Measurements from ENCODE around the gene FBLN7. TPM values are rescaled to one million over a fixed set of nuclear protein-coding genes. Genes with fewer than 3 reads are reported as not detected.

Gene FBLN7
- polyA plus RNA-seq, 1 experiment, result 3.7 TPM

GRCh38 chr2:112144966-112145365 lies 6.8 kb downstream of the FBLN7 start:
- Histone ChIP-seq H3K27me3 (ENCODE audit: control insufficient read depth, insufficient read depth, low read length) (no peaks in the 10 kb centered on the region), H3K36me3 (ENCODE audit: control insufficient read depth, insufficient read depth, low read length) (no peaks in the 10 kb centered on the region), H3K4me3 (ENCODE audit: low read depth, low read length) (no peak overlapping the region)
- POLR2A ChIA-PET, result no interaction called here
- TF ChIP-seq CTCF (IDR thresholded peaks at IDR 0.05; ENCODE audit: insufficient read depth, low read depth, low read length), result no peak
- no peak for DNase-seq (ENCODE audit: low read depth)
- CTCF ChIA-PET, result no interaction called here

- no peak for DNase-seq (ENCODE audit: low read depth)
Measured at GRCh38 chr2:112147382-112148168, 9.4 kb downstream of the FBLN7 start.

GRCh38 chr2:112148477-112148876 lies 10.3 kb downstream of the FBLN7 start:
- no peak for TF ChIP-seq CTCF (IDR thresholded peaks at IDR 0.05; ENCODE audit: insufficient read depth, low read depth, low read length)
- Histone ChIP-seq H3K27me3 (ENCODE audit: control insufficient read depth, insufficient read depth, low read length) (no peaks in the 10 kb centered on the region), H3K36me3 (ENCODE audit: control insufficient read depth, insufficient read depth, low read length) (no peaks in the 10 kb centered on the region), H3K4me3 (ENCODE audit: low read depth, low read length) (no peak overlapping the region)
- no peak for DNase-seq (ENCODE audit: low read depth)
- ChIA-PET POLR2A (no interaction called here), CTCF (interaction anchor here (1.2 to 1.3 kb wide), 2 partner anchors 14 to 27 kb away, joined by 3 to 4 read pairs; no protein-coding TSS in a partner anchor)

More at GRCh38 chr2:112147382-112148168, 9.4 kb downstream of the FBLN7 start:
- POLR2A ChIA-PET, result no interaction called here
- Histone ChIP-seq H3K4me3 (ENCODE audit: low read depth, low read length) (no peak overlapping the region), H3K36me3 (ENCODE audit: control insufficient read depth, insufficient read depth, low read length) (no peaks in the 10 kb centered on the region), H3K27me3 (ENCODE audit: control insufficient read depth, insufficient read depth, low read length) (no peaks in the 10 kb centered on the region)
- no peak for TF ChIP-seq CTCF (IDR thresholded peaks at IDR 0.05; ENCODE audit: insufficient read depth, low read depth, low read length)
- CTCF ChIA-PET, result interaction anchor here (1.2 to 1.3 kb wide), 2 partner anchors 13 to 26 kb away, joined by 3 to 4 read pairs; no protein-coding TSS in a partner anchor

GRCh38 chr2:112149194-112149593 lies 11.0 kb downstream of the FBLN7 start:
- POLR2A ChIA-PET, result no interaction called here
- CTCF ChIA-PET, result no interaction called here
- TF ChIP-seq CTCF (IDR thresholded peaks at IDR 0.05; ENCODE audit: insufficient read depth, low read depth, low read length), result no peak
- Histone ChIP-seq H3K36me3 (ENCODE audit: control insufficient read depth, insufficient read depth, low read length) (no peaks in the 10 kb centered on the region), H3K27me3 (ENCODE audit: control insufficient read depth, insufficient read depth, low read length) (no peaks in the 10 kb centered on the region), H3K4me3 (ENCODE audit: low read depth, low read length) (no peak overlapping the region)
- no peak for DNase-seq (ENCODE audit: low read depth)

- TF ChIP-seq CTCF (IDR thresholded peaks at IDR 0.05; ENCODE audit: insufficient read depth, low read depth, low read length), result no peak
- Histone ChIP-seq H3K36me3 (ENCODE audit: control insufficient read depth, insufficient read depth, low read length) (no peaks in the 10 kb centered on the region), H3K4me3 (ENCODE audit: low read depth, low read length) (no peak overlapping the region), H3K27me3 (ENCODE audit: control insufficient read depth, insufficient read depth, low read length) (no peaks in the 10 kb centered on the region)
- ChIA-PET POLR2A (no interaction called here), CTCF (no interaction called here)
- no peak for DNase-seq (ENCODE audit: low read depth)
Measured at GRCh38 chr2:112149866-112150435, 11.8 kb downstream of the FBLN7 start.
